Right lobe of liver (tissue), 6 donors: ENCODE data around the gene SLC6A19. TPM values are rescaled to one million over a fixed set of nuclear protein-coding genes. Genes with fewer than 3 reads are reported as not detected.

Experiments used
- ATAC-seq, 4 donors: fragments of 200-7000 bp; cut with Tn5 transposase; one replicate each; pipeline ENCODE4 v1.9.1; 2020; ENCODE audit warnings: mild to moderate bottlenecking in 4 of 4, moderate library complexity in 4 of 4
- DNase-seq, 3 donors: peaks; one replicate each; pipeline ENCODE4 v3.0.0-alpha.2; 2020
- H3K27ac ChIP-seq, 3 donors: fragments of 200-600 bp; one replicate each; pipeline ENCODE4 v1.8.0; 2022
- H3K27me3 ChIP-seq, 2 donors: fragments of 200-600 bp; one replicate each; pipeline ENCODE4 v1.8.0; 2022
- H3K36me3 ChIP-seq, 4 donors: fragments of 200-600 bp; sonication (generic) in 1 of 4; one replicate each; pipeline versions ENCODE4 v1.5.1 to v1.8.0; 2017 to 2022; ENCODE audit warnings: control low read depth in 1 of 4
- H3K4me1 ChIP-seq, 4 donors: fragments of 200-600 bp; sonication (generic) in 1 of 4; one replicate each; pipeline versions ENCODE4 v1.5.1 to v1.8.0; 2017 to 2022; ENCODE audit warnings: control low read depth in 1 of 4
- H3K4me3 ChIP-seq, 3 donors: fragments of 200-600 bp; one replicate each; pipeline ENCODE4 v1.8.0; 2022
- H3K9me3 ChIP-seq, 4 donors: fragments of 200-600 bp; sonication (generic) in 1 of 4; one replicate each; pipeline versions ENCODE4 v1.5.1 to v1.8.0; 2017 to 2022; ENCODE audit warnings: control low read depth in 1 of 4
- POLR2A ChIP-seq: fragments of 450-650 bp; IDR thresholded peaks from one replicate; pipeline ENCODE4 v1.6.1; 2017; ENCODE audit warnings: antibody characterized with exemption, mild to moderate bottlenecking
- WGBS: methylation state at CpG from one replicate; pipeline ENCODE4 v1.1.6; 2018; ENCODE audit warnings: low coverage, low lambda C conversion rate; ENCODE audit not compliant: insufficient coverage; ENCODE audit errors: missing lambda C conversion rate; 5-methylcytosine and 5-hydroxymethylcytosine counted together
- intact Hi-C, 2 donors: fragments of 100-400 bp; cut with DNase I; formaldehyde crosslinking; loops; one replicate each; pipeline versions ENCODE4 v1.11.2 to v1.14.1; 2022
- total RNA-seq, 6 experiments: library from RNA; depleted of rRNA in 2 of 6; stranded (reverse); fragments of >200 nt in 2 of 6; fragmentation: NEBNext Ultra II Directional in 3 of 6; extraction: Animal tissue kit (Norgen Biotek cat#: 25700) in 3 of 6; gene quantifications; one replicate each; pipeline versions ENCODE4 v1.1.0 to v1.2.4, GENCODE V29; 2016 to 2023
- TF ChIP-seq, protein P1 (sequence below), 4 donors: fragments of 200-600 bp in 3 of 4; fragments of 450-650 bp in 1 of 4; IDR thresholded peaks; one replicate each; pipeline versions ENCODE4 v1.5.1 to v1.8.0; 2016 to 2022; ENCODE audit warnings: antibody characterized with exemption in 4 of 4, mild to moderate bottlenecking in 2 of 4
- donor health status: DM: no; HTN: yes; CAD: no.
- donor health status: DM: no; HTN: no; CAD: no.
- donor health status: DM: no; HTN: no; CAD: no.
- donor health status: DM: no; HTN: yes; CAD: no.
- donor health status: DM: no; HTN: yes; CAD: no.

SLC6A19 gene
- total RNA-seq, 6 experiments from 2014 or later, result 0.12 to 0.93 (median 0.41) TPM

- no peaks in the 10 kb centered on the region for H3K36me3 ChIP-seq
- ATAC-seq (no peak), DNase-seq (peak in 1 of 3 donors; percentile 49)
- no peaks in the 10 kb centered on the region for H3K9me3 ChIP-seq
- no peak overlapping the region for H3K27ac ChIP-seq
- TF ChIP-seq, protein P1, sequence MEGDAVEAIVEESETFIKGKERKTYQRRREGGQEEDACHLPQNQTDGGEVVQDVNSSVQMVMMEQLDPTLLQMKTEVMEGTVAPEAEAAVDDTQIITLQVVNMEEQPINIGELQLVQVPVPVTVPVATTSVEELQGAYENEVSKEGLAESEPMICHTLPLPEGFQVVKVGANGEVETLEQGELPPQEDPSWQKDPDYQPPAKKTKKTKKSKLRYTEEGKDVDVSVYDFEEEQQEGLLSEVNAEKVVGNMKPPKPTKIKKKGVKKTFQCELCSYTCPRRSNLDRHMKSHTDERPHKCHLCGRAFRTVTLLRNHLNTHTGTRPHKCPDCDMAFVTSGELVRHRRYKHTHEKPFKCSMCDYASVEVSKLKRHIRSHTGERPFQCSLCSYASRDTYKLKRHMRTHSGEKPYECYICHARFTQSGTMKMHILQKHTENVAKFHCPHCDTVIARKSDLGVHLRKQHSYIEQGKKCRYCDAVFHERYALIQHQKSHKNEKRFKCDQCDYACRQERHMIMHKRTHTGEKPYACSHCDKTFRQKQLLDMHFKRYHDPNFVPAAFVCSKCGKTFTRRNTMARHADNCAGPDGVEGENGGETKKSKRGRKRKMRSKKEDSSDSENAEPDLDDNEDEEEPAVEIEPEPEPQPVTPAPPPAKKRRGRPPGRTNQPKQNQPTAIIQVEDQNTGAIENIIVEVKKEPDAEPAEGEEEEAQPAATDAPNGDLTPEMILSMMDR (IDR thresholded peaks at IDR 0.05), result no peak
- TF ChIP-seq POLR2A, result no peak
- H3K4me1 ChIP-seq, result no peaks in the 10 kb centered on the region
- intact Hi-C loops, result no loop called here
- H3K27me3 ChIP-seq, result no peaks in the 10 kb centered on the region
- H3K4me3 ChIP-seq, result no peak overlapping the region
- 86% methylated on average over 14 of the region's 18 CpGs for WGBS
Measured at GRCh38 chr5:1212881-1213280, 11.5 kb downstream of the SLC6A19 start.

DNA sequence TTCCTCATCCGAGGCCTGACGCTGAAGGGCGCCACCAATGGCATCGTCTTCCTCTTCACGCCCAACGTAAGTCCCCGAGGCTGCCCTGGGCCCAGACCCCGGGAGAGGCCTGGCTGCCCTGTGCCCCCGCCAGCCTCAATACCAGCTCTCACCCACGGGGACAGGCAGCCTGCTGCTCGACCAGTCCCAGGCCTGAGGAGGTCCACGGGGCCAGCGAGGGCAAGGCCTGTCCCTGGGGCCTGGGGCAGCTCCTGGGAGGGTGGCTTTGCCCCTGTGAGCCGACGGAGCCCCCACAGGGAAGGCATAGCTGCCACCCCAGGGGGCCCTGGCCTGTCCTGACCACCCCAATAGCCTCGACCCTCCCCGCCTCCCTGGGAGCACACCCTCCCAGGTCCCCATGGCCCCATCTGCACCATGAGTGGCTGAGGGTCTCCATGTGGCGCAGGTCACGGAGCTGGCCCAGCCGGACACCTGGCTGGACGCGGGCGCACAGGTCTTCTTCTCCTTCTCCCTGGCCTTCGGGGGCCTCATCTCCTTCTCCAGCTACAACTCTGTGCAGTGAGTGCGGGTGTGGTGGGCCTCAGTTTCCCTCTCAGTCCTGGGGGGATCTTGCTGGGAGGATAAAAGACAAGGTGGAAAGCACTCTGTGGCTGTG is 12.2 kb downstream of the SLC6A19 start:
- H3K27me3 ChIP-seq, result no peaks in the 10 kb centered on the region
- WGBS, result 97% methylated on average over 6 of the region's 25 CpGs
- intact Hi-C loops, result no loop called here

GRCh38 chr5:1214163-1214935 is 13.0 kb downstream of the SLC6A19 start:
- intact Hi-C loops, result no loop called here
- Histone ChIP-seq H3K9me3 (no peaks in the 10 kb centered on the region), H3K36me3 (no peaks in the 10 kb centered on the region), H3K27ac (no peak overlapping the region), H3K4me3 (no peak overlapping the region), H3K27me3 (no peaks in the 10 kb centered on the region), H3K4me1 (no peaks in the 10 kb centered on the region)
- no peak for ATAC-seq
- WGBS, result 73% methylated on average over 11 of the region's 22 CpGs
- TF ChIP-seq, protein P1 (IDR thresholded peaks at IDR 0.05), result no peak
- TF ChIP-seq POLR2A, result no peak
- peak in 2 of 3 donors; percentile 10 to 33 for DNase-seq

More for the DNA sequence above, 12.2 kb downstream of the SLC6A19 start:
- TF ChIP-seq POLR2A, result no peak
- TF ChIP-seq, protein P1 (IDR thresholded peaks at IDR 0.05), result no peak
- Histone ChIP-seq H3K27ac (no peak overlapping the region), H3K4me3 (no peak overlapping the region), H3K4me1 (no peaks in the 10 kb centered on the region), H3K9me3 (no peaks in the 10 kb centered on the region), H3K36me3 (no peaks in the 10 kb centered on the region)
- DNase-seq (peak in 2 of 3 donors; percentile 5 to 42), ATAC-seq (peak in 1 of 4 donors; percentile 5)

- Histone ChIP-seq H3K27me3 (no peaks in the 10 kb centered on the region), H3K4me3 (no peak overlapping the region), H3K27ac (no peak overlapping the region), H3K4me1 (no peaks in the 10 kb centered on the region), H3K9me3 (no peaks in the 10 kb centered on the region), H3K36me3 (no peaks in the 10 kb centered on the region)
- WGBS, result no CpG with 5 or more reads among the region's 2 CpGs
- ATAC-seq (no peak), DNase-seq (no peak)
- intact Hi-C loops, result no loop called here
- TF ChIP-seq, protein P1 (IDR thresholded peaks at IDR 0.05), result no peak
- TF ChIP-seq POLR2A, result no peak
Measured at GRCh38 chr5:1214936-1215220, 13.5 kb downstream of the SLC6A19 start.
